IPS DF 4.7 (cell line): ENCODE data around the gene OBI1.
"Not testable (repeated sequence)": the region's sequence is repeated elsewhere in the genome, so short reads cannot be mapped to it uniquely, and the experiment has no call there.

ENCODE experiments used
- DNase-seq: peaks from one replicate; pipeline ENCODE4 v3.0.0-alpha.2; 2013; ENCODE audit warnings: low spot score; ENCODE audit errors: extremely low read depth

Gene OBI1

DNA sequence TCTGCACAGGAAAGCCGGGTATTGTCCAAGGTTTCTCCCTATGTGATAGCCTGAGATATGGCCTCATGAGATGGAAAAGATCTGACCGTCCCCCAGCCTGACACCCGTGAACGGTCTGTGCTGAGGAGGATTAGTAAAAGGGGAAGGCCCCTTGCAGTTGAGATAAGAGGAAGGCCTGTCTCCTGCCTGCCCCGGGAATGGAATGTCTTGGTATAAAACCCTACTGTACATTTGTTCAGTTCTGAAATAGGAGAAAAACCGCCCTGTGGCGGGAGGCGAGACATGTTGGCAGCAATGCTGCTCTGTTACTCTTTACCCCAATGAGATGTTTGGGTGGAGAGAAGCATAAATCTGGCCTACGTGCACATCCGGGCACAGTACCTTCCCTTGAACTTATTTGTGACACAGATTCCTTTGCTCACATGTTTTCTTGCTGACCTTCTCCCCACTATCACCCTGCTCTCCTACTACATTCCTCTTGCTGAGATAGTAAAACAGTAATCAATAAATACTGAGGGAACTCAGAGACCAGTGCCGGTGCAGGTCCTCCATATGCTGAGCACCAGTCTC lies 11.8 kb downstream of the OBI1 start:
- not testable (repeated sequence) for DNase-seq

DNA sequence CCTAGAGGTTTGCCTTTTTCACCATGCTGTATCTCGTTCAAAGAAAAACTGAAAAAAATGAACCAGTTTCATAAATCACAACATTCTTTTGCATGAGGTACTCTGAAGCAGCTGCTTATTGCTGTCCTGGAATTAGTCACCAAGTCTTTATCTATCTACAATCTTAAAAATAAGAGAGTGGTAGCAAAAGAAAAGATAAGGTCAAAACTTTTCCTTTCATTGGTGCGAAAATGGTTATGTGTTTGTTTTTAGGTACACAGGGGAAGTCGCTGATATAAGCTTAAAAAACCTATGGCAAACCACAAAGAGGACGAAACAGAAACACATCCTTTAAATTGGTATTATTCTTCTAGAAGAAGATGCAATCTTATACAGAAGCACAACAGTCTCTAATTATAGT lies 20.7 kb downstream of the OBI1 start:
- no peak for DNase-seq

DNA sequence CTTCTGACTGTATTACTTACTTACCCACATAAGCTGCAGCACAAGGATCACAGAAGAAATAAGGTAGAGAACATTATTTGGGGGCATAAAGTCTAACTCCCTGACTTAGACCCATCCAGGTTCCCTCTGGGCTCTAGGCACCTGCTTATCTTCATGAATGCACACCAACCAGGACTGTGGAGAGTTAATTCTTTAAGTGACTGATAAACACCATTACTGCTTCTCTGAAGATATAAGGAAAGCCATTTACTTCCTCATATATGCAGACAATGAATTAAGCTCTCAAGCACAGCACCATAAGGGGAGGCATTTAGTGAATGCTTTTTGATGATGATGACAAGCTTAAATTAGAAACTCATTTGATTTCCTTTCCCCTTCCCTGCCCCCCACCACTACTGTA lies 22.5 kb downstream of the OBI1 start:
- DNase-seq: no peak

DNA sequence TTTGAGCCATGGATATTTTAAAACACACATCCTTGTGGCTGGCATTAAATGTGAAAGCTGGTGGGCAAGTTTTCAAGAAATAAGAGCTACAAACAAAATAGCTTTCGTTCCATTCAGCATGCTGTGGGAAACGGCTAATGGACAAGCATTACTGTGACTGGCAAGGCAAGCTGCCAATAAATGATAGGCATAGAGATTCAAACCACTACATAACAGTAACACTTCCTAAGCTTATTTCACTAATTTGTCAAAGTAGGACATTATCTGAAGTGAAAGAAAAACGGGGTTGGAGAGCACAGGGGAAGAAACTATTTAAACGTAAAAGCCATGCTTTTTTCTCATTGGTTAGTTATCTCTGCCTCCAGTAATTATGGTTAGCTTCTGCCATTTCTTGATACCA lies 26.0 kb downstream of the OBI1 start:
- DNase-seq: no peak

DNA sequence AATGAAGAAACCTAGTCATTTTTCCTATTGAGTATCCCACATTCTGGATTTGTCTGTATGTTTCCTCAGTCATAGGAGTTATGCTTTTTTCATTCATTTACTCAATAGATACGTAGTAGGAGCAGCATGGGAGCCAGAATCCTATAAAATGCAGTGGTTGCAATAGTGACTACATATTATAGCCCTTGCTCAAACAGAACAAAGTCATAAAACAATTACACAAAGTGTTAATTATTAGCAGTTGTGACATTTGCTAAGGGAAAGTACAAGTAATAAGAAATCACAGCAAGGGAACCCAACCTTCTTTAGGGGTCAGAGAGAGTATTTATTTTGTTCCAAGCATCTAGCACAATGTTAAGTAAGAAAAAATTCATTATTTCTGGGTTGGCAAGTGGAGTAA lies 27.9 kb downstream of the OBI1 start:
- no peak for DNase-seq

DNA sequence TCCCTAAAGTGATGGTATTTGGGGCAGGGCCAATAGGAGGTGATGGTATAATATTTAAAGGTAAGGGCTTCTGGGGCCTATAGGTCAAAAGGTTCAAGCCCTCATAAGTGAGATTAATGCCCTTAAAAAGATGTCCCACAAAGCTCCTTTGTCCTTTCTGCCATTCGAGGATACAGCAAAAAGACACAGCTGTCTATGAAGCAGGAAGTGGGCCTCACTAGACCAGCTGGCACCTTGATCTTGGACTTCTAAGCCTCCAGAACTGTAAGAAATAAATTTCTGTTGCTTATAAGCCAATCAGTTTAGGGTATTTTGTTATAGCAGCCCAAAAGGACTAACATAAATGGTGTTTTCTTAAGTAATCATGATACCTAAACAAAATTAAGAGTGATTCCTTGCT lies 28.4 kb downstream of the OBI1 start:
- DNase-seq: no peak

DNA sequence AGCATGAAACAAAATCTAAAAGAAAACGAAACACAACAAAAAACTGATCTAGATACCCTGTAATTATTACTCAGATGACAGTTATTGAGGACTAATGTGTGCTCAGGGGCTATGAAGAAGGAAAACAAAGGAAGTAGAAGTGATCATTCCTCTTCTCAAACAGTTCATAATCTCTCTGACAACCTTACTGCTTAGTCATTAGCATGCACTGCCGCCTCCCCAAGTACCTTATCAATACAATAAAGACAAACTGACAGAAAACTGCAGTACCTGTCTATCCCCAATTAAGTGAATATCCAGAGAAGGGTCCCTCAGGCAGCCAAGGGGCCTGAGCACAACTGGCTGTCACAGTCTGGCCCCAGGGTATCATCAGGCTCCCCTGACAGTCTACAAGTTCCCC lies 33.6 kb downstream of the OBI1 start:
- DNase-seq: no peak

DNA sequence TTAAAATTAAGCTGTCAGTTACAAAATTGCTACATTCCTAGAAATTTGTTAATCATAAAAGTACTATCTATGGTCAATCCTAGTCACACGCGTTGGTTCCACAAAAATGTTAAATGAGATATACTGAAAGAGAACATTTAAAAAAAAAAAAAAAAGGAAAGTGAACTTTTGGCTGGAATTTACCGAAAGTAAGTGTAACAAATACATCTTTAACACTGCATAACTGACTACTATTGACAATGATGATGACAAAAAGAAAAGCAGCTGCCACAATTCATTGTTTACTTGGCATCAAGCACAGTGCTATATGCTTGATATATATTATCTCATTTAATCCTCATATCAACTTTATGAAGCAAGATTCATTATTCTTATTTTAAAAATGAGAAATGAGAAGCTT lies 35.8 kb downstream of the OBI1 start:
- DNase-seq: no peak

DNA sequence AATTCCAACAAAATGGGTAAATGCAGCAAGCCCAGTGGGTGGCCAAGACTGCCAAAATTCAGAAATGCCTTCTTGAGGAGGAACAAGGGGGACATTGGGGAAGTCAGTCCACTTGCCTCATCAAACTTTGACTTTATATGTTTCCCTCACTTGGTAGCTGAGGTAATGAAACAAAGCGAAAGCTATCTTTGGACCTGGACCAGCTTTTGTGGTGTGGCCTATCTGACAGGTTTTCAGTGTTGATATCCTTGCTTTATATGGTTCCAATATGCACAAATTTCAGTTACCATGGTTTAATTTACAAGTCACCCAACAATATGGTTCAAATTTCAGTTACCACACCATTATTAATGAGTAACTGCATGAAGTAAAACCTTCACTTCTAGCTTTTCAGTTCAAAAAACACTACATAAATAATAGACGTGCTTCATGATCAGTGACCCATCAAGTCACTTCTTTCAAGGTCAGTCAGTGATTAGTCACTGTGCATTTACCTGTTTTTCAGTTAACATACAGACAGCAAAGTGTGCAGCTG lies 38.0 kb downstream of the OBI1 start:
- DNase-seq: no peak

DNA sequence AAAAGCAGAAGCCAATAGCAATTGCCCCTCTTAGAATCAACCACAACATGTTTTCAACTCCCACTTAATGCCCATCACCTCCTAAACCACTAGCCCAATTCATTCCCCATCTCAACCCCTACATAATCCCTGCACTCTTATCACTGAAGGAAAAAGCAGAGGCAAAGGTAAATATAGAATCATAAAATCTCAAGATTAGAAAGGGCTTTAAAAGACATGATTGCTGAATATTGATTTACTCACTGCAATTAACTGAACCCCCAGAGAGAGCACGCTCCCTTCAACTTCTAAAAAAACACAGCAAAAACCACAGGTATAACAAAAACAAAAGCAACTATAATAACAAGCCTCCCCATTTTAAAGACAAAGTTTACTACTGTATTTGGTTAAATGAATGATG lies 40.5 kb downstream of the OBI1 start:
- DNase-seq: no peak

DNA sequence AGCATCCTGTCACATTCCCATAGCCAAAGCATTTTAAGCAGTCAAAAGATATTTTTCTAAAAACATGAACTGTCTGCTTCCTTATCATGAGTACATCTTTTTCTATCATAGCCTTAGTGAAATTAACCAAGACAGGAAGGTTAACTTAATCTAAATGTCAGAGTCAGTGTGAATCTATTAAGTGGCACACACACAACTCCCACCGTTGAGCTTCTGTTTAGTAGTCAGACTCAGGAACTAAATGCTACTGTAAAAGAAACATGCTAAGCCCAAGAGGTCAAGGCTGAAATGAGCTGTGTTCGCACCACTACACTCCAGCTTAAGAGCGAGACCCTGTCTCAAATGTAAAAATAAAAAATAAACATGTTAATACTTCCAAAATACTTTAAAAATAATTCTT lies 47.9 kb downstream of the OBI1 start:
- no peak for DNase-seq

DNA sequence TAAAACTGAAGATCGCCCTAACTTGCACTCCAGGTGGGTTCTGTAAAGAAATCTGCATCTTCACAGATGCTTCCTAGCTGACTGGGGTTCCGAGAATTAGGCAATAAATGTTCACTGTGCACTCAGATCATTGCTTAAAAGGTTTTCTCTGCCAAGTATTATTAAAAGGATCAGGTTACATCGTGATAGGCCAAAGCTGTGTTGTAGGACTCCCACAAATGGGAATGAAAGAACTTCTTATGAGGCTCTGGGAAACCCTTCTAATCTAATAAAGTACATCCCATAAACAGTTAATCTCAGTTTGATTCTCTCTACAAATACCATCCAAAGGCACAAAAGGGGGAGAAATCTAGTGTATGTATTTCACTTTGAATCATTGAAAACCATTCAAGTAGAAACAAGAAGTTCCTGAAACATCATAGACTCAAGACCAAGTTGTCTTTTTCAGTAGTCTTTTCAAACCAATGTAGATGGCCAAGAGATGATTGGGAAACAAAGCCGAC lies 48.5 kb downstream of the OBI1 start:
- DNase-seq: no peak

DNA sequence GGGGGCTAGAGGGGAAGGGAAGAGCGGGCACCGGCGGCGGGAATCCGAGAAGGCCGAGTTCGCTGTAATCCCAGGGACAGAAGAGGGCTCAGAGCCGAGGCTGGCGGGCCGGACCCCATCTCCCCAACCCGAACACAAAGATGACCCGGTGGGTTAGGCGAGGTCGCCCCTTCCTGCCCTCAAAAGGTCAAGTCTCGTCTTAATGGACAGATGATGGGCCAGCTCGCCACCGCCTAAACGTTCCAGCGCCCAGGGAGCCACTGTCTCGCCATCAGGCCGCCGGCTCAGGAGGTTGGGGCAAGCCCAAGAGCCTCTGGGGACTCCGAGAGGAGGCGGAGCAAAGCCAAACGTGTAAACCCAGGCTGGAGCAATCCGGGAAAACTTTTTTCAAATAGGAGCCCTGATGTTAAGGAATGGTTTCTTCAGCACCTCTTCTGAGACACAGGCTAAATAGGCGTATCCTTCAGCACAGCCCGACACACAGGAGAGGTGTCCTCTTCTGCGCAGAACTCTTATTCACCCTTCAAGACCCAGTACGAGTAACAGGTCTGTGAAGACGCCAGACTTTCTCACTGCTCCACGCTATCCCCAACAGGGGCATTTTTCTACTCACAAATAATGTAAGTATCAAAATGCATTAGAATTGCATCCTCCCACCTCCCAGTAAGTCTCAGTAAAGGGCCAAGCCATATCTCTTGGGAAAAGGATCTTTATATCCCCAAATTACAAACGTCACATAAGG lies 49.3 kb downstream of the OBI1 start:
- DNase-seq: no peak

DNA sequence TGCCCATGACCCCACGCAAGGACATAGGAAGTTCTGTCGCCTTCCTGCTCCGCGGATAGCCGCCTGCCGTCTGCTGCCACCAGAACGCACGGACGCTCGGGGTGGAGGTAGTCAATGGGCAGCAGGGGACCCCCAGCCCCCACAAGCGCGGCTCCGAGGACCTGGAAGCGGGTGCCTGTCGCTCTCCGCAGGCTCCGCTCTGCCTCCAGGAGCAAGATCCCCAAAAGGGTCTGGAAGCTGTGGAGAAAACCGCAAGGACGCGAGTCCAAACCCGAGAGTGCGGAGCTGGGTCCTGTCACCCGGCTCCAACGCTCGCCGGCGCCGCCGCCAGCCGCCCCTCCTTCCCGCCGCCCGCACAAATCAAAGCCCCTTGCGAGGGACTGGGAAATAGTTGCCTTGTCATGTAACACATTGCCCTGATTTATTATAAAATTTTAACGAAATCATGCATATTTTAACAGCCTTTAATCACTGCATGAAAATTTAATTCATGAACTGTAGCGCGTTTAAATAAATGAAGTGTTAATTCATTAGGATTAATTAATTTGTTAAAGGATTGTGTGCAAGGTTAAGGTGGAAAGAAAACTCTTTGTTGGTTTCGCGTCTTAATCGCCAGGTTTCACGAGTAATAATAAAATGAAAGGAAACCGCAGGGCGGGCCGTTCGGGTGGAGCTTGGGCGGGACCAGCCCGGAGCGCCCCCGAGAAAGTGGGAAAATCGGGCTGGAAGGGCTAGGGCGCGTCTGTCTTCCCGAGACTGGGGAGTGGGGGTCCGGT lies 50.1 kb downstream of the OBI1 start:
- no peak for DNase-seq

DNA sequence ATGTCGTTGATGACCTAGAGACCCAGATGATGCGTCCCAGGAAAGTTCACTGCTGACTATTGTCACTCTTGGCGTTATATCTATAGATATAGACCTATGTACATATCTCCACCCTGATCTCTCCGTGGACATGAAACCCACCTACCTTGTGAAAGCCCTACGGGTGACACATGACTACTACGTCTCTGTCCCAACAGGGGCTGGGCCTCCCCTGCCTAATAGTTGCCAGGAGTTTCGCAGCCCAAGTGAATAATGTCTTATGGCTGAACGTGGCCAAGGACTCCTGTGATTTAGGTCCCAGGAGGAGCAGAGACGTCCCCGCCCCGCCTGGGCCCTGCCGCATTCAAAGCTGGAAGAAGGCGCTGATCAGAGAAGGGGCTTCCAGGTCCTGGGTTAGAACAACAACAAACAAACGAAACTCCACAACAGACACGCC lies 50.7 kb downstream of the OBI1 start:
- DNase-seq: no peak

DNA sequence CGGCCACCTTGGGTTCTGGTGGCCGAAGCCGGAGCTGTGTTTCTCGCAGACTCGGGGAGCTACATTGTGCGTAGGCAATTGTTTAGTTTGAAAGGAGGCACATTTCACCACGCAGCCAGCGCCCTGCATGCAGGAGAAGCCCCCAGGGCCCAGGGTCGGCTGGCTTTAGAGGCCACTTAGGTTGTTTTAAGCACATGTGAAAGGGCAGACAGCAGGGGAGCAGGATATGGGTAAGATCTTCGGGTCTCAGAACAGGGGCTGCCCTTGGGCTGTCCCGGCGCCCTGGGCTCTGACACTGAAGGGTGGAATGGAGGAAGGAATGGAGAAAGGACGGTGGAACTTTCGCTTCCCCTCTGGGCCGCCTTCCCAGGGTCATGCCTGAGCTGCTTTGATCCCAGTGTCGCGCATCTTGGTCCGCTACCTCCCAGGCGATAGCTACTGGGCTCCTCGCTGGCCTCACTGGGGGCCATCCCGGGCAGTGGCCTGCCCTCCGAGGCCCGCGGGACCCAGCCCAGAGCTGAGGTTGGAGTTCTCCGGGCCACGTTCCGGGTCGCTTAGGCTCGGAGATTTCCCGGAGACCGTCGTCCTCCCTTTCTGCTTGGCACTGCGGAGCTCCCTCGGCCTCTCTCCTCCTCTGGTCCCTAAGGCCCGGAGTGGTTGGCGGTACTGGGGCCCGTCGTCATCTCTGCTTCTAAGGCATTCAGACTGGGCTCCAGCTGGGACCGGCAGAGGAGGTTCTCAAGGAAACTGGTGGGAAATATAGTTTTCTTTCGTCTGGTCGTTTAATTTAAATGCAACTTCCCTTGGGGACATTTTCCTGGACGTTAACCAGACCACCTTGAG lies 51.3 kb downstream of the OBI1 start:
- DNase-seq: no peak

DNA sequence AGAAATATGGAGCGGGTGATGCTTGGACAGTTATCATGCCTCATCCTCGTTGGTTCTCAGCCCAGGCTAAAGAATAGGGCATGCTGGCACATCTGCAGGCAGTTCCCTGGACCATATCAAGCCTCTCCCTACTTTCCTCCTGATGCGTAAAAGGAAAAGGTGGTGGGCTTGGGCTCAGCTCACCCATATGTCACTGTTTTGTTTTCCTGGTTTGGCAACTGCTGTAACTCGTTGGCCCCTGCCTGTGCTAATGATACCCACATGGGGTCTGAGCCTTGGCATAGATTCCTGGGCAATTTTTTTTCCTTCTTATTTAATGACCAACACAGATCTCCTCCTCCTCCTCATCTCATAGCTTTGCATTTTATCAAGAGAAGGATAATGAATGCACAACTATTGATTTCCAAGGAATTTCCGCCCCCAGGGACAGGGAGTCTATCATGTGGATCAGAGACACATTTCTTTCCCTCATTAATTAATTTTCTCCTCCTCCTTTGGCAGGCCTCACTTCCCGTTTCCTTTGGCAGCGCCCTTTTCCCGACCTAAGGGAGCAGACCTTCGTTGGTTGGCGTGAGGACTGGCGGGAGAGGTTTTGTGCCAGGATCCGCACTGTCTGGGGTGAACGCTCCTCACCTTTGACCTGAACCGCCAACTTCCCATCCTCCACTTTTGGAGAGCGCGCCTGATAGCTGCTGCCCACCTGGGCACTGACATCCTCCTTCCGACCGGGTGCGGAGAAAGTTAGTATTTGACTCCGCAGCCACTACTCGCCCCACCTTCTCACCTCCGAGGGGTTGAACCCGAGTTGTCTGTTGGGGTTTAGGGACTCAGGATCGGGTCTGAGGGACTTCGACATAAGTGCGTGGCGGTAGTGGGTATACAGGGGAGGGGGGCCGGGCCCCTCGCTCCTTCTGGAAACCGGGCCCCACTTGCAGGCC lies 52.2 kb downstream of the OBI1 start:
- no peak for DNase-seq

DNA sequence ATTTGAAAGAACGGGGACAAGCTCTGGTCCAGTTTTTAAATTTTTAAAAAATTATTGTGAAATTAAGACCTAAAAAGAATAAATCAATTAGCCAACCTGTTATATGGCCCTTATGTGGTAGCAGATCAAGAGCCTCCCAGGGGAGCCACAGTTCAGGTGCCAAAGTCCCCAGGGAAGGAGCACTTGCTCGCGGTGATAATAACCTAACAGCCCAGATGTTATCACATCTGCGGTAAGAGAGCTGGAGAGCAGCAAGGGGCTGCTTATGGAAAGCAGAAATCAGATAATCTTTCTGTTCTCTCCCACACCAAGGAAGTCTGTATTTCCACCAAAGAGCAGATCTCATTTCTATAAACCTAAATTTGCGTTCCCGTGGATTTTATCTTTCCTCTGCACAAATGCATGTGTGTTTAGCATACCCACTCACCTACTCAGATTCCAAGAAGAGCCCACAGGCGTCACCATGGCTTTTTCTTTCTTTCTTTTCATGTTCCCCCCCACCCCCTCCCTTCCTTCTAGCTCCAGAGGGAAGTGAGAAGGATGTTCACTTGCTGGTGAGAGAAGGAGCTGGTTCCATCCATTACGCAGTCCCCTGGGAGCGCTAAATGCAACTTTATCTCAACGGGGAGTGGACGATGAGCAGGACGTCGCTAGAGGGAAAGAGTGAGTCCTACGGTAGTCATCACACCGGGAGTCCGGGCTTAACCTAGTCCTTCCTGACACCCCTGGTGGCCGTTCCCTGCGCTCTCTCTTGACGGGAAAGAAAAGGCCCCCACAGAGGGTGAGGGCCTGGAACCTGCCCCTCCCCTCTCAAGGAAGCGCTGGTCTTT lies 54.0 kb downstream of the OBI1 start:
- no peak for DNase-seq

DNA sequence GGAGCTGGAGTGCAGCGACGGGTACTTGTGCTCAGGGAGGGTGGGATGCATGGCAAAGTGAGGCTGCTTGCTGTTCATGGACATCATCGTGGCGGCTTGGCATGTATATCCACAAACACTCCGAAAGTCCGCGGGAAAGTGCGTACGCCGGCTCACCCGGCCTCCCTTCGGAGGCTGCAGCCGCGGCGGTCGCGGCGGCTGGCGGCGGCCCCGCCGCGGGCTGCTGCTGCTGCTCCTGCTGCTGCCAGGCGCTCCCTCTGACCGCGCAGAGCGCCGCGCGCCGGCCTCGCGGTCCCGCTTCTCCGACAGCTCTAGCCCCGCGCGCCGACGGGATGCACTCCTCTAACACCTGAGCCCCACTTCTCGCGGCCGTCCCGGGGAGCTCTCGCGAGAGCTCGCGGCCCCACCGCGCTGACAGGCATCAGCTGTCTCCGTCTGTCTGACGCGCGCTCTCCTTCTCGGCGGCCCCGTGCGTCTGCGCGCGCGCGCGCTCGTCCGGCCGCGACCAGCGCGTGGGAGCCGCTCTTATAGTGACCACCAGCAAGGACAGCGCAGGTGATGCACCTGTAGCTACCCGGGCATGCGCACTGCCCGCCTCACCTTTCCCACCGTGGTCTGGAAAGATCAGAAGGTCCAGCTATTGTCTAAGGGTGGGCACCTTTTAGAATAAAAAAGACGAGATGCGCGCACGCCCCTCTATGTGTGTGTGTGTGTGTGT lies 55.6 kb downstream of the OBI1 start, which contains the start of gene POU4F1:
Gene POU4F1 (minus strand): TSS at position 313 of the 718 bp plus-strand sequence. CDS start 226 bp downstream, at position 87.
- DNase-seq: no peak
